ENCODE measurements around the gene HDAC3.
A peak's percentile ranks its signal among the peaks of the same experiment; 100 is the strongest.

Gene HDAC3

GRCh38 chr5:141646026-141646425 lies 9.4 kb upstream of the HDAC3 start:
- no peak overlapping the region for H3K4me3 ChIP-seq (ENCODE audit: low read length in 2 of 2)
- H3K4me1 ChIP-seq (ENCODE audit: control insufficient read depth, insufficient read depth, low read length), result peaks cover 9% of the 10 kb centered on the region
- H3K9ac ChIP-seq (ENCODE audit: low read length in 2 of 2), result no peak overlapping the region
- H3K36me3 ChIP-seq (ENCODE audit: control insufficient read depth in 2 of 2, insufficient read depth in 2 of 2, low read length in 2 of 2), result peaks cover 16 to 19% of the 10 kb centered on the region in 2 donors
- H3K27ac ChIP-seq (ENCODE audit: low read length), result no peak overlapping the region
- no peaks in the 10 kb centered on the region for H3K27me3 ChIP-seq (ENCODE audit: control insufficient read depth in 1 of 2, insufficient read depth in 2 of 2, low read length in 2 of 2)
- H3K9me3 ChIP-seq (ENCODE audit: control insufficient read depth in 2 of 2, low read length in 2 of 2), result no peaks in the 10 kb centered on the region

GRCh38 chr5:141641634-141642267 lies 5.1 kb upstream of the HDAC3 start:
- H3K4me3 ChIP-seq (ENCODE audit: low read length in 2 of 2), result no peak overlapping the region
- H3K27me3 ChIP-seq (ENCODE audit: control insufficient read depth in 1 of 2, insufficient read depth in 2 of 2, low read length in 2 of 2), result peaks cover 8 to 11% of the 10 kb centered on the region in 2 donors
- H3K36me3 ChIP-seq (ENCODE audit: control insufficient read depth in 2 of 2, insufficient read depth in 2 of 2, low read length in 2 of 2), result peaks cover 12 to 15% of the 10 kb centered on the region in 2 donors
- H3K9me3 ChIP-seq (ENCODE audit: control insufficient read depth in 2 of 2, low read length in 2 of 2), result no peaks in the 10 kb centered on the region
- H3K9ac ChIP-seq (ENCODE audit: low read length in 2 of 2), result no peak overlapping the region
- no peak overlapping the region for H3K27ac ChIP-seq (ENCODE audit: low read length)
- H3K4me1 ChIP-seq (ENCODE audit: control insufficient read depth, insufficient read depth, low read length), result peaks cover 11% of the 10 kb centered on the region

- Histone ChIP-seq H3K9ac (ENCODE audit: low read length in 2 of 2) (no peak overlapping the region), H3K4me3 (ENCODE audit: low read length in 2 of 2) (no peak overlapping the region), H3K27me3 (ENCODE audit: control insufficient read depth in 1 of 2, insufficient read depth in 2 of 2, low read length in 2 of 2) (peaks cover 8 to 11% of the 10 kb centered on the region in 2 donors), H3K9me3 (ENCODE audit: control insufficient read depth in 2 of 2, low read length in 2 of 2) (no peaks in the 10 kb centered on the region), H3K4me1 (ENCODE audit: control insufficient read depth, insufficient read depth, low read length) (peaks cover 15% of the 10 kb centered on the region), H3K36me3 (ENCODE audit: control insufficient read depth in 2 of 2, insufficient read depth in 2 of 2, low read length in 2 of 2) (peaks cover 8 to 13% of the 10 kb centered on the region in 2 donors), H3K27ac (ENCODE audit: low read length) (no peak overlapping the region)
Observed at GRCh38 chr5:141640698-141641097, 4.0 kb upstream of the HDAC3 start.

- Histone ChIP-seq H3K4me3 (ENCODE audit: low read length in 2 of 2) (no peak overlapping the region), H3K27ac (ENCODE audit: low read length) (no peak overlapping the region), H3K27me3 (ENCODE audit: control insufficient read depth in 1 of 2, insufficient read depth in 2 of 2, low read length in 2 of 2) (peaks cover 8 to 11% of the 10 kb centered on the region in 2 donors), H3K9ac (ENCODE audit: low read length in 2 of 2) (no peak overlapping the region), H3K9me3 (ENCODE audit: control insufficient read depth in 2 of 2, low read length in 2 of 2) (no peaks in the 10 kb centered on the region), H3K4me1 (ENCODE audit: control insufficient read depth, insufficient read depth, low read length) (peaks cover 22% of the 10 kb centered on the region), H3K36me3 (ENCODE audit: control insufficient read depth in 2 of 2, insufficient read depth in 2 of 2, low read length in 2 of 2) (peaks cover 8 to 13% of the 10 kb centered on the region in 2 donors)
Observed at GRCh38 chr5:141640051-141640415, 3.4 kb upstream of the HDAC3 start.

GRCh38 chr5:141639357-141640050 lies 2.9 kb upstream of the HDAC3 start:
- Histone ChIP-seq H3K9me3 (ENCODE audit: control insufficient read depth in 2 of 2, low read length in 2 of 2) (no peaks in the 10 kb centered on the region), H3K36me3 (ENCODE audit: control insufficient read depth in 2 of 2, insufficient read depth in 2 of 2, low read length in 2 of 2) (peaks cover 6 to 9% of the 10 kb centered on the region in 2 donors)

GRCh38 chr5:141638771-141639170 lies 2.1 kb upstream of the HDAC3 start:
- Histone ChIP-seq H3K4me3 (ENCODE audit: low read length in 2 of 2) (no peak overlapping the region), H3K27ac (ENCODE audit: low read length) (no peak overlapping the region), H3K27me3 (ENCODE audit: control insufficient read depth in 1 of 2, insufficient read depth in 2 of 2, low read length in 2 of 2) (peaks cover 8 to 11% of the 10 kb centered on the region in 2 donors), H3K9ac (ENCODE audit: low read length in 2 of 2) (no peak overlapping the region), H3K4me1 (ENCODE audit: control insufficient read depth, insufficient read depth, low read length) (peaks cover 27% of the 10 kb centered on the region), H3K36me3 (ENCODE audit: control insufficient read depth in 2 of 2, insufficient read depth in 2 of 2, low read length in 2 of 2) (peaks cover 6 to 8% of the 10 kb centered on the region in 2 donors), H3K9me3 (ENCODE audit: control insufficient read depth in 2 of 2, low read length in 2 of 2) (no peaks in the 10 kb centered on the region)

More at GRCh38 chr5:141639357-141640050, 2.9 kb upstream of the HDAC3 start:
- Histone ChIP-seq H3K9ac (ENCODE audit: low read length in 2 of 2) (no peak overlapping the region), H3K27me3 (ENCODE audit: control insufficient read depth in 1 of 2, insufficient read depth in 2 of 2, low read length in 2 of 2) (peaks cover 8 to 11% of the 10 kb centered on the region in 2 donors), H3K27ac (ENCODE audit: low read length) (no peak overlapping the region), H3K4me3 (ENCODE audit: low read length in 2 of 2) (no peak overlapping the region), H3K4me1 (ENCODE audit: control insufficient read depth, insufficient read depth, low read length) (peaks cover 27% of the 10 kb centered on the region)

GRCh38 chr5:141637767-141638419 lies 1.2 kb upstream of the HDAC3 start:
- Histone ChIP-seq H3K36me3 (ENCODE audit: control insufficient read depth in 2 of 2, insufficient read depth in 2 of 2, low read length in 2 of 2) (peaks cover 2 to 5% of the 10 kb centered on the region in 2 donors), H3K9me3 (ENCODE audit: control insufficient read depth in 2 of 2, low read length in 2 of 2) (no peaks in the 10 kb centered on the region), H3K9ac (ENCODE audit: low read length in 2 of 2) (peak overlapping the region in 1 of 2 donors; percentile 15), H3K4me1 (ENCODE audit: control insufficient read depth, insufficient read depth, low read length) (peaks cover 27% of the 10 kb centered on the region), H3K27ac (ENCODE audit: low read length) (no peak overlapping the region), H3K27me3 (ENCODE audit: control insufficient read depth in 1 of 2, insufficient read depth in 2 of 2, low read length in 2 of 2) (peaks cover 8 to 11% of the 10 kb centered on the region in 2 donors), H3K4me3 (ENCODE audit: low read length in 2 of 2) (peak overlapping the region; percentile 96 to 99)

- H3K4me1 ChIP-seq (ENCODE audit: control insufficient read depth, insufficient read depth, low read length), result peaks cover 27% of the 10 kb centered on the region
- H3K9ac ChIP-seq (ENCODE audit: low read length in 2 of 2), result peak overlapping the region; percentile 32 to 36
- no peak overlapping the region for H3K27ac ChIP-seq (ENCODE audit: low read length)
Observed at GRCh38 chr5:141637123-141637766, 596 bp upstream of the HDAC3 start.

GRCh38 chr5:141636106-141636412 lies 590 bp downstream of the HDAC3 start:
- H3K4me3 ChIP-seq (ENCODE audit: low read length in 2 of 2), result peak overlapping the region; percentile 96 to 99
- H3K27ac ChIP-seq (ENCODE audit: low read length), result peak overlapping the region; percentile 62
- H3K9me3 ChIP-seq (ENCODE audit: control insufficient read depth in 2 of 2, low read length in 2 of 2), result no peaks in the 10 kb centered on the region
- peaks cover 3% of the 10 kb centered on the region in 2 donors for H3K36me3 ChIP-seq (ENCODE audit: control insufficient read depth in 2 of 2, insufficient read depth in 2 of 2, low read length in 2 of 2)
- peaks cover 8 to 11% of the 10 kb centered on the region in 2 donors for H3K27me3 ChIP-seq (ENCODE audit: control insufficient read depth in 1 of 2, insufficient read depth in 2 of 2, low read length in 2 of 2)
- peak overlapping the region; percentile 93 for H3K9ac ChIP-seq (ENCODE audit: low read length in 2 of 2)
- peaks cover 27% of the 10 kb centered on the region for H3K4me1 ChIP-seq (ENCODE audit: control insufficient read depth, insufficient read depth, low read length)

More at GRCh38 chr5:141637123-141637766, 596 bp upstream of the HDAC3 start:
- Histone ChIP-seq H3K9me3 (ENCODE audit: control insufficient read depth in 2 of 2, low read length in 2 of 2) (no peaks in the 10 kb centered on the region), H3K4me3 (ENCODE audit: low read length in 2 of 2) (peak overlapping the region; percentile 96 to 99), H3K36me3 (ENCODE audit: control insufficient read depth in 2 of 2, insufficient read depth in 2 of 2, low read length in 2 of 2) (peaks cover 3% of the 10 kb centered on the region in 2 donors), H3K27me3 (ENCODE audit: control insufficient read depth in 1 of 2, insufficient read depth in 2 of 2, low read length in 2 of 2) (peaks cover 8 to 11% of the 10 kb centered on the region in 2 donors)

- Histone ChIP-seq H3K9ac (ENCODE audit: low read length in 2 of 2) (peak overlapping the region in 1 of 2 donors; percentile 93), H3K4me3 (ENCODE audit: low read length in 2 of 2) (peak overlapping the region; percentile 96 to 99), H3K4me1 (ENCODE audit: control insufficient read depth, insufficient read depth, low read length) (peaks cover 27% of the 10 kb centered on the region)
Observed at GRCh38 chr5:141635646-141636045, 1.0 kb downstream of the HDAC3 start.

More at GRCh38 chr5:141635646-141636045, 1.0 kb downstream of the HDAC3 start:
- H3K9me3 ChIP-seq (ENCODE audit: control insufficient read depth in 2 of 2, low read length in 2 of 2), result no peaks in the 10 kb centered on the region
- H3K27me3 ChIP-seq (ENCODE audit: control insufficient read depth in 1 of 2, insufficient read depth in 2 of 2, low read length in 2 of 2), result peaks cover 8 to 11% of the 10 kb centered on the region in 2 donors
- peaks cover 3% of the 10 kb centered on the region in 2 donors for H3K36me3 ChIP-seq (ENCODE audit: control insufficient read depth in 2 of 2, insufficient read depth in 2 of 2, low read length in 2 of 2)
- H3K27ac ChIP-seq (ENCODE audit: low read length), result no peak overlapping the region
